Activated T-cell treated with anti-CD3 and anti-CD28 coated beads, Interleukin-2, amount 50 U/mL, for 1 hour (primary cell): ENCODE measurements around the gene ZNF407.

ENCODE experiments used
- DNase-seq: peaks from one replicate; pipeline ENCODE4 v3.0.0-alpha.2; 2020

Gene ZNF407

GRCh38 chr18:74836296-74837139 is 238.8 kb downstream of the ZNF407 start:
- DNase-seq = no peak

- DNase-seq = no peak
Measured at GRCh38 chr18:74840492-74841167, 243.0 kb downstream of the ZNF407 start.

- no peak for DNase-seq
Measured at GRCh38 chr18:74841248-74841647, 243.6 kb downstream of the ZNF407 start.

- no peak for DNase-seq
Measured at GRCh38 chr18:74849301-74849700, 251.6 kb downstream of the ZNF407 start.

GRCh38 chr18:74856434-74856833 is 258.8 kb downstream of the ZNF407 start:
- no peak for DNase-seq

- DNase-seq = no peak
Measured at GRCh38 chr18:74856928-74857327, 259.3 kb downstream of the ZNF407 start.

- no peak for DNase-seq
Measured at GRCh38 chr18:74857901-74858300, 260.2 kb downstream of the ZNF407 start.

- DNase-seq = no peak
Measured at GRCh38 chr18:74861154-74861553, 263.5 kb downstream of the ZNF407 start.

- no peak for DNase-seq
Measured at GRCh38 chr18:74862094-74862493, 264.4 kb downstream of the ZNF407 start.

GRCh38 chr18:74866577-74866976 is 268.9 kb downstream of the ZNF407 start:
- DNase-seq = no peak

- no peak for DNase-seq
Measured at GRCh38 chr18:74868461-74868860, 270.8 kb downstream of the ZNF407 start.

GRCh38 chr18:74869904-74870863 is 272.5 kb downstream of the ZNF407 start:
- no peak for DNase-seq

GRCh38 chr18:74870950-74871349 is 273.3 kb downstream of the ZNF407 start:
- DNase-seq = no peak

GRCh38 chr18:74873629-74874028 is 276.0 kb downstream of the ZNF407 start:
- DNase-seq = no peak

- DNase-seq = no peak
Measured at GRCh38 chr18:74874351-74874750, 276.7 kb downstream of the ZNF407 start.

- no peak for DNase-seq
Measured at GRCh38 chr18:74876630-74877243, 279.1 kb downstream of the ZNF407 start.

GRCh38 chr18:74878267-74878666 is 280.6 kb downstream of the ZNF407 start:
- no peak for DNase-seq

- DNase-seq = no peak
Measured at GRCh38 chr18:74880706-74881278, 283.1 kb downstream of the ZNF407 start.

GRCh38 chr18:74892066-74892627 is 294.5 kb downstream of the ZNF407 start:
- no peak for DNase-seq

GRCh38 chr18:74895686-74896085 is 298.0 kb downstream of the ZNF407 start:
- DNase-seq = no peak

GRCh38 chr18:74896390-74896991 is 298.8 kb downstream of the ZNF407 start:
- peak; percentile 41 for DNase-seq
